Neural crest cell (in vitro differentiated cells): ENCODE data around the gene ZCCHC14. TPM values are rescaled to one million over a fixed set of nuclear protein-coding genes. Genes with fewer than 3 reads are reported as not detected.

Experiments used
- DNase-seq: peaks from one replicate; pipeline ENCODE4 v3.0.0; 2021; ENCODE audit warnings: low read depth, mixed read lengths, low spot score
- H3K27ac Mint-ChIP-seq: one replicate; pipeline ENCODE4 v1.8.0; 2021; ENCODE audit warnings: mild to moderate bottlenecking, mixed read lengths; ENCODE audit not compliant: unreplicated experiment
- H3K27me3 Mint-ChIP-seq: 2 replicates; pipeline ENCODE4 v1.8.0; 2021; ENCODE audit warnings: low read depth, mild to moderate bottlenecking, mixed read lengths
- H3K36me3 Mint-ChIP-seq: 2 replicates; pipeline ENCODE4 v1.8.0; 2021; ENCODE audit warnings: low read depth, mild to moderate bottlenecking, mixed read lengths
- H3K4me1 Mint-ChIP-seq: 2 replicates; pipeline ENCODE4 v1.8.0; 2021; ENCODE audit warnings: mixed read lengths
- H3K4me3 Mint-ChIP-seq: one replicate; pipeline ENCODE4 v1.8.0; 2021; ENCODE audit warnings: mild to moderate bottlenecking, mixed read lengths
- H3K9me3 Mint-ChIP-seq: 2 replicates; pipeline ENCODE4 v1.8.0; 2021; ENCODE audit warnings: mixed read lengths
- CTCF ChIP-seq: fragments of 200-600 bp; sonication (generic); conservative IDR thresholded peaks from 2 replicates; pipeline ENCODE4 v1.5.0; 2021; ENCODE audit warnings: antibody characterized with exemption, mild to moderate bottlenecking
- total RNA-seq: library from RNA; stranded (reverse); gene quantifications from 2 replicates; pipeline ENCODE4 v1.2.1, GENCODE V29; 2021

Gene ZCCHC14
- total RNA-seq, 1 donor from 2014 or later: 45.5 TPM

- TF ChIP-seq CTCF: no peak
Measured at GRCh38 chr16:87539113-87539512, 46.3 kb upstream of the ZCCHC14 start.

GRCh38 chr16:87538594-87538993 is 45.8 kb upstream of the ZCCHC14 start:
- no peak overlapping the region for H3K27ac Mint-ChIP-seq
- peaks cover 33% of the 10 kb centered on the region for H3K4me1 Mint-ChIP-seq

More at GRCh38 chr16:87539113-87539512, 46.3 kb upstream of the ZCCHC14 start:
- peaks cover 33% of the 10 kb centered on the region for H3K4me1 Mint-ChIP-seq
- H3K9me3 Mint-ChIP-seq: peaks cover 4% of the 10 kb centered on the region
- no peak for DNase-seq
- H3K27ac Mint-ChIP-seq: no peak overlapping the region
- H3K4me3 Mint-ChIP-seq: no peak overlapping the region
- no peaks in the 10 kb centered on the region for H3K36me3 Mint-ChIP-seq
- H3K27me3 Mint-ChIP-seq: peaks cover 24% of the 10 kb centered on the region

GRCh38 chr16:87538160-87538559 is 45.3 kb upstream of the ZCCHC14 start:
- H3K27ac Mint-ChIP-seq: no peak overlapping the region
- TF ChIP-seq CTCF: no peak

More at GRCh38 chr16:87538594-87538993, 45.8 kb upstream of the ZCCHC14 start:
- no peak for TF ChIP-seq CTCF
- DNase-seq: no peak
- H3K36me3 Mint-ChIP-seq: no peaks in the 10 kb centered on the region
- no peak overlapping the region for H3K4me3 Mint-ChIP-seq
- peaks cover 24% of the 10 kb centered on the region for H3K27me3 Mint-ChIP-seq
- H3K9me3 Mint-ChIP-seq: peaks cover 4% of the 10 kb centered on the region

GRCh38 chr16:87536795-87537142 is 43.9 kb upstream of the ZCCHC14 start:
- Mint-ChIP-seq H3K27me3 (peaks cover 27% of the 10 kb centered on the region), H3K27ac (no peak overlapping the region), H3K9me3 (peaks cover 8% of the 10 kb centered on the region), H3K4me3 (no peak overlapping the region), H3K36me3 (no peaks in the 10 kb centered on the region), H3K4me1 (peaks cover 32% of the 10 kb centered on the region)
- DNase-seq: no peak
- no peak for TF ChIP-seq CTCF

More at GRCh38 chr16:87538160-87538559, 45.3 kb upstream of the ZCCHC14 start:
- peaks cover 33% of the 10 kb centered on the region for H3K4me1 Mint-ChIP-seq
- peaks cover 7% of the 10 kb centered on the region for H3K9me3 Mint-ChIP-seq
- H3K36me3 Mint-ChIP-seq: no peaks in the 10 kb centered on the region
- peaks cover 24% of the 10 kb centered on the region for H3K27me3 Mint-ChIP-seq
- no peak for DNase-seq
- no peak overlapping the region for H3K4me3 Mint-ChIP-seq

- no peak for TF ChIP-seq CTCF
Measured at GRCh38 chr16:87535855-87536794, 43.3 kb upstream of the ZCCHC14 start.

More at GRCh38 chr16:87535855-87536794, 43.3 kb upstream of the ZCCHC14 start:
- H3K4me3 Mint-ChIP-seq: no peak overlapping the region
- H3K36me3 Mint-ChIP-seq: no peaks in the 10 kb centered on the region
- peaks cover 8% of the 10 kb centered on the region for H3K9me3 Mint-ChIP-seq
- H3K27me3 Mint-ChIP-seq: peaks cover 29% of the 10 kb centered on the region
- peaks cover 25% of the 10 kb centered on the region for H3K4me1 Mint-ChIP-seq
- no peak for DNase-seq
- peak overlapping the region; percentile 3 for H3K27ac Mint-ChIP-seq
